GM13977 (cell line): ENCODE measurements around the gene MAD2L2.
A peak's percentile ranks its signal among the peaks of the same experiment; 100 is the strongest.

ENCODE experiments used
- DNase-seq: peaks from one replicate; pipeline ENCODE4 v3.0.0; 2012; ENCODE audit warnings: low spot score
- in situ Hi-C: fragments of 300-500 bp; cut with MboI; formaldehyde crosslinking; loops from one replicate; pipeline ENCODE4 v1.12.0; 2022; ENCODE audit warnings: low sequenced_read_pairs, low pct_unique_long_range_greater_than_20kb, mixed read lengths, inconsistent platforms; ENCODE audit not compliant: unreplicated experiment
- TF ChIP-seq, protein P1 (sequence below): IDR thresholded peaks from 2 replicates; pipeline ENCODE4 v1.5.1; 2012; ENCODE audit warnings: mild to moderate bottlenecking, control low read depth; ENCODE audit not compliant: insufficient read depth; ENCODE audit errors: extremely low read depth, missing control alignments

Gene MAD2L2

DNA sequence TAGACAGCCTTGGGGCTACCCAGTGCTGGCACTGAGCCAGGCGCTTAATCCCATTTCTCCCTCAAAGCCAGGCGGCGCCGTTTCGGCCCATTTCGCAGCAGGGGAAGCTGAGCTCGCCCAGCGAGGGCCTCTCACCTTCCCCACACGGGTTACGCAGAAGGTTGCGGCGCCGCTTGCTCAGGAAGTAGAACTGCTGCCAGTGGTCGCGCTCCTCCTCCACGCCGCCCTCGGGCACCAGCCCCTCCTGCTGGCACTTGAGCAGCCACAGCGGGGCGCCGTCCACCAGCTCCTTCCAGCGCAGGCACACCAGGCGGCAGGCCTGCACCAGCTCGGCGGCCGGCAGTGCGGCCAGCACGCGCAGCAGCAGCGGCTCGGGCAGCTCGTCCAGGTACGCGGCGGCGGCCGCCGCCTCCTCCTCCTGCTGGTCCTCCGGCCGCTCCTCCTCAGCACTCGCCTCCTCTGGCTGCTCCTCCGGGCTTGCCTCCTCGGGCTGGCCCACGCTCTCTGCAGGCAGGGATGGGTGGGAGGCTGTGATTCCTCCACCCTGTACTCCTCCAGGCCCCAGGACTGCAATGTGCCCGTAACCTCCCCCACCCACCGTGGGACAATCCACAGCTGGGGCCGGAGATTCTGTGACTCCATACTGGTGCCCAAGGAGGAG lies 30.5 kb downstream of the MAD2L2 start:
- TF ChIP-seq, protein P1, sequence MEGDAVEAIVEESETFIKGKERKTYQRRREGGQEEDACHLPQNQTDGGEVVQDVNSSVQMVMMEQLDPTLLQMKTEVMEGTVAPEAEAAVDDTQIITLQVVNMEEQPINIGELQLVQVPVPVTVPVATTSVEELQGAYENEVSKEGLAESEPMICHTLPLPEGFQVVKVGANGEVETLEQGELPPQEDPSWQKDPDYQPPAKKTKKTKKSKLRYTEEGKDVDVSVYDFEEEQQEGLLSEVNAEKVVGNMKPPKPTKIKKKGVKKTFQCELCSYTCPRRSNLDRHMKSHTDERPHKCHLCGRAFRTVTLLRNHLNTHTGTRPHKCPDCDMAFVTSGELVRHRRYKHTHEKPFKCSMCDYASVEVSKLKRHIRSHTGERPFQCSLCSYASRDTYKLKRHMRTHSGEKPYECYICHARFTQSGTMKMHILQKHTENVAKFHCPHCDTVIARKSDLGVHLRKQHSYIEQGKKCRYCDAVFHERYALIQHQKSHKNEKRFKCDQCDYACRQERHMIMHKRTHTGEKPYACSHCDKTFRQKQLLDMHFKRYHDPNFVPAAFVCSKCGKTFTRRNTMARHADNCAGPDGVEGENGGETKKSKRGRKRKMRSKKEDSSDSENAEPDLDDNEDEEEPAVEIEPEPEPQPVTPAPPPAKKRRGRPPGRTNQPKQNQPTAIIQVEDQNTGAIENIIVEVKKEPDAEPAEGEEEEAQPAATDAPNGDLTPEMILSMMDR: peak; percentile 87
- in situ Hi-C loops: no loop called here
- DNase-seq: peak; percentile 80

DNA sequence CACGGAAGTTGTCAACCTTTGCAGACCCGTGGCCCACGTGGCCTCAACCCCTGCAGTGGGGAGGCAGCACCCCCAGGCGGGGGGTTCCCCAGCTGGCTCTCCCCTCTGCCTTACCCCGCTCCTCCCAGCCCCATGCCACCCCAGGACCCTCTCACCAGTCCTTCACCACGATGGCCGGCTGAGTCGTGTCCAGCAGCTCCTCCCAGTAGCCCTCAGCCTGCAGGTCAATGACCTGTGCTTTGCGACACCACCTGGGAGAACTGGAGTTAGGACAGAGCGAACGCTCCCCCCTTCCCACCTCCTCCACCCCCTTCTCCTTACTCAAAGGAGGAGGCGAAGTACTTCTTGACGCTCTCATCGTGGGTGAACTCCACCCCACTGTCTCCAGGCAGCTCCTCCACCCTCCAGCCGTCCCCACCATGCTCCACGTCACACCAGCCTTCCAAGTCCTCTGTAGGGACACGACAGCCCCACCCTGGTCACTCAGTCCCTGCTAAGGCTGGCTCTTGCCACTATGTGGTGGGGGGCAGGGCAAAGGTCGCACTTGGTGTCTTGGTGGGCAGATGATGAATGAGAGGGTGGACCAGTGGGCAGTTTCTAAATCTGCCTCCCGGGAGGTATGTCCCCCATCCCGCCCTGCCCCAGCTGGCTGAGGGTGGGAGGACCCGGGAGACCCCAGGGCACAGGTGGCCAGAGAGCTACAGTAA lies 31.2 kb downstream of the MAD2L2 start:
- in situ Hi-C loops: loop anchor here (25.0 kb wide), 2 partner anchors 312 to 612 kb away; partner anchors contain the start of gene MASP2
- no peak for DNase-seq
- TF ChIP-seq, protein P1: no peak

DNA sequence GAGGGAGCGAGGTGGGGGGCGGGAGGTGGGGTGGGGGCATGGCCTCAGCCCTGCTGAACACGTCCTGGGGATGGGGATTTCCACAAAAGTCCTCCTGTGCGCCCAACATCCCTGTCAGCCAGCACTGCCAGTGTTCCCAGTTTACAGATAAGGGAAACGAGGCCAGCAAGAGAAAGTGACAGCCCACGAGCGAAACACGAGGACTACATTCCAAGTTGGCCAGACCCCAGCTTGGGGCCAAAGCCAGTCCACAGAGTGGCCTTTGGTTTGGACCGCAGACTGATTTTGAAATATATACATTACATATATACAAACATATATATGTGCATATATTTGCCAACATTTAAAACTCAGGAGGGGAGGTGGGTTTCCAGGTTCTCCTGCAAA lies 31.7 kb downstream of the MAD2L2 start:
- DNase-seq: no peak
- in situ Hi-C loops: loop anchor here (25.0 kb wide), 2 partner anchors 312 to 612 kb away; partner anchors contain the start of gene MASP2
- TF ChIP-seq, protein P1: no peak

DNA sequence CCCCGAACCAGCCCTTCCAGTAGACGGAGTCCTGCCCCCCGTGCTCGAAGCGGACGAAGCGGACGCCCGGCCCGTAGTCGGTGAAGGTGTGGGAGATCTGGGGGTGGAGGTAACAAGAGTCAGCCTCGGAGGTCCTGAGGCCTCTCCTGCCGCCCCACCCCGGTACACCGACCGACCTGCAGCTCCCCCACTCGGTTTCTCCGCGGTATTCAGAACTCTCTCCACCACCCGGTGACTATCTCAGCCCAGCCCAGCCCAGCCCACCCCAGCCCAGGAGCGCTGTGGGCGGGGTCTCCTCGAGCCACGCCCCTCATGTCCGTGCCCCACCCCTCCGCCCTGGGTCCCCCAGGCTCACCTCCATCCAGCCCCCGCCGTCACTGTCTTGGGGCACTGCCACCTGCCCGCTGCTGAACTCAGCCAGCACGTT lies 32.2 kb downstream of the MAD2L2 start:
- in situ Hi-C loops: loop anchor here (25.0 kb wide), 2 partner anchors 311 to 611 kb away; partner anchors contain the start of gene MASP2
- DNase-seq: no peak
- TF ChIP-seq, protein P1: no peak

DNA sequence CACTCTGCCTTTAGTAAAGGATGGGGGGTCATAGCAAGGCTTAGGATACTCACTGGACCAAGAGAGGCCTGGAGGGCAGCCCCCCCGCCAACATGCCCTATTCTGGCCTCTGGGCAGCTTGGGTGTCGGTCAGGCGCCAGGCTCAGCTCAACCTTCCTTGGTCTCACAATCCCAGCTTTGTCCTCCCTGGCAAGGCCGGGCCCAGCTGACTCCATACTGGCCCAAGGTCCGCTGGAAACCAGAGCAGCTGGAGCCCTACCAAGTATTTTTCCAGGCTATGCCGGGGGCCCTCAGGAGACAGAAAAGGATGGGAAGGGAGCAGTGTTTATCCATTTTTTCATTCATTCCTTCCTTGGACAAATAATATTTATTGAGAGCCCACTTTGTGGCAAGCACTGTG lies 32.9 kb downstream of the MAD2L2 start:
- in situ Hi-C loops: loop anchor here (25.0 kb wide), 2 partner anchors 311 to 611 kb away; partner anchors contain the start of gene MASP2
- TF ChIP-seq, protein P1: no peak
- DNase-seq: no peak

DNA sequence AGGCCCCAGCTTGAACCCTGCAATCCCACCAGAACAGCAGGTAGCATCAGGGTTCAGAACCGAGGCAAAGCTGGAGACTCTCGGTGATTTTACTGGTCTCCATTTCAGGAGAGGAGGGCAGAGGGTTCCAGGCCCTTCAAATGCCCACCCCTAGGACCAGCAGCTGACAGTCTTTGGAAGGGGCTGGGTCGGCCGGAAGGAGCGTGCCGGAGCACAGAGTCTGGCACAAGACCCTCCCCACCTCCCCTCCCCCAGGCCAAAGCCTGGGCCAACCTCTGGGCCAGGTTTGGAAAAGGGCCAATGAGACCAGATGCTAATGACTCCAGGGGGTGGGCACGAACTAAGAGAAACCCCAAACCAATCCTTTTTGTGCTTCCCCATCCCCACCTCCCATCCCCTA lies 33.6 kb downstream of the MAD2L2 start:
- in situ Hi-C loops: loop anchor here (25.0 kb wide), 2 partner anchors 310 to 610 kb away; partner anchors contain the start of gene MASP2
- TF ChIP-seq, protein P1: no peak
- DNase-seq: no peak
